ENCODE data around the gene SLMAP. TPM values are rescaled to one million over a fixed set of nuclear protein-coding genes. Genes with fewer than 3 reads are reported as not detected.
A peak's percentile ranks its signal among the peaks of the same experiment; 100 is the strongest.

SLMAP gene
- total and polyA plus RNA-seq, 7 donors: 28.2 to 745 (median 300) TPM

- WGBS, 2 donors: 56 to 76% methylated on average over 4 of the region's 4 CpGs
- no peaks in the 10 kb centered on the region for H3K27me3 ChIP-seq
- no peak for TF ChIP-seq POLR2A (IDR thresholded peaks at IDR 0.05)
- peak in 1 of 4 donors; percentile 9 for TF ChIP-seq POLR2AphosphoS5 (IDR thresholded peaks at IDR 0.05)
- intact Hi-C loops (cut with DNase I): loop anchor here (10.0 kb wide), 1 partner anchor 159 kb away; no protein-coding TSS in a partner anchor
- peak overlapping the region; percentile 86 to 93 (median 88) for H3K27ac ChIP-seq
- H3K36me3 ChIP-seq: peaks cover 0 to 40% (median 9%) of the 10 kb centered on the region in 4 donors
- no peaks in the 10 kb centered on the region for H3K9me3 ChIP-seq
- no peak for DNase-seq
- H3K4me3 ChIP-seq: peak overlapping the region in 2 of 4 donors; percentile 49 to 54
- H3K4me1 ChIP-seq: peaks cover 0 to 77% (median 58%) of the 10 kb centered on the region in 4 donors
Measured at GRCh38 chr3:57896031-57896430, 139.9 kb downstream of the SLMAP start.

DNA sequence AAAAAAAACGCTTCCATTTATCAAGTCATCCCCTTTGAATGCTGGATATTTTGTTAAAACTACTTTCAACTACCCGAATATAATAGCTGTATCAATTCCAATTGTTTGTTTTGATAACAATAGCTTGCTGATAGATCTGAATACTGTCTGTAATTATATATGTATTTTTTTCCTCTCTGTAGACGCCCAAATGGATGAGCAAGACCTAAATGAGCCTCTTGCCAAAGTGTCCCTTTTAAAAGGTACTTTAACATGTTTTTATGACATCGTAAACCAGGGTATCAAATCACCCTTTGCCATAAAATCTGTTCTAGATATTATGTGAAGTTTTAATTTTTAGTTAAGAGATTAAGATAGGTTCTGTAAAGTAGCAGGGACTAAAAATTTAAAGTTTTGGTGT lies 140.6 kb downstream of the SLMAP start:
- WGBS, 2 donors: 20 to 51% methylated on average over 4 of the region's 4 CpGs
- Histone ChIP-seq H3K4me1 (peaks cover 0 to 78% (median 60%) of the 10 kb centered on the region in 4 donors), H3K9me3 (no peaks in the 10 kb centered on the region), H3K27me3 (no peaks in the 10 kb centered on the region), H3K4me3 (peak overlapping the region in 2 of 4 donors; percentile 49 to 54), H3K27ac (peak overlapping the region; percentile 86 to 93 (median 88)), H3K36me3 (peaks cover 0 to 46% (median 12%) of the 10 kb centered on the region in 4 donors)
- DNase-seq: no peak
- intact Hi-C loops (cut with DNase I): loop anchor here (10.0 kb wide), 1 partner anchor 158 kb away; no protein-coding TSS in a partner anchor
- no peak for TF ChIP-seq POLR2AphosphoS5 (IDR thresholded peaks at IDR 0.05)
- no peak for TF ChIP-seq CTCF (IDR thresholded peaks at IDR 0.05)
- TF ChIP-seq EP300 (IDR thresholded peaks at IDR 0.05): no peak
- TF ChIP-seq POLR2A (IDR thresholded peaks at IDR 0.05): no peak

- Histone ChIP-seq H3K27me3 (no peaks in the 10 kb centered on the region), H3K36me3 (peaks cover 0 to 73% (median 23%) of the 10 kb centered on the region in 4 donors), H3K4me3 (peak overlapping the region in 2 of 4 donors; percentile 0 to 12), H3K9me3 (no peaks in the 10 kb centered on the region), H3K4me1 (peaks cover 0 to 81% (median 70%) of the 10 kb centered on the region in 4 donors), H3K27ac (peak overlapping the region; percentile 56 to 93 (median 88))
- TF ChIP-seq POLR2AphosphoS5 (IDR thresholded peaks at IDR 0.05): peak in 1 of 4 donors; percentile 2
- no peak for TF ChIP-seq EP300 (IDR thresholded peaks at IDR 0.05)
- intact Hi-C loops (cut with DNase I): no loop called here
- WGBS, 2 donors: 82 to 88% methylated on average over 2 of the region's 2 CpGs
- no peak for DNase-seq
Measured at GRCh38 chr3:57900786-57901185, 144.7 kb downstream of the SLMAP start.

- TF ChIP-seq POLR2AphosphoS5 (IDR thresholded peaks at IDR 0.05): peak in 3 of 4 donors; percentile 14 to 51 (median 34)
- TF ChIP-seq POLR2A (IDR thresholded peaks at IDR 0.05): no peak
- H3K4me3 ChIP-seq: no peak overlapping the region
- peaks cover 0 to 73% (median 57%) of the 10 kb centered on the region in 4 donors for H3K4me1 ChIP-seq
- H3K27me3 ChIP-seq: no peaks in the 10 kb centered on the region
- no peak for DNase-seq
- peak overlapping the region; percentile 23 to 93 (median 58) for H3K27ac ChIP-seq
- H3K9me3 ChIP-seq: no peaks in the 10 kb centered on the region
- intact Hi-C loops (cut with DNase I): no loop called here
- WGBS, 2 donors: 82 to 93% methylated on average over 3 of the region's 3 CpGs
- peaks cover 0 to 71% (median 17%) of the 10 kb centered on the region in 4 donors for H3K36me3 ChIP-seq
Measured at GRCh38 chr3:57903124-57903890, 147.2 kb downstream of the SLMAP start.

DNA sequence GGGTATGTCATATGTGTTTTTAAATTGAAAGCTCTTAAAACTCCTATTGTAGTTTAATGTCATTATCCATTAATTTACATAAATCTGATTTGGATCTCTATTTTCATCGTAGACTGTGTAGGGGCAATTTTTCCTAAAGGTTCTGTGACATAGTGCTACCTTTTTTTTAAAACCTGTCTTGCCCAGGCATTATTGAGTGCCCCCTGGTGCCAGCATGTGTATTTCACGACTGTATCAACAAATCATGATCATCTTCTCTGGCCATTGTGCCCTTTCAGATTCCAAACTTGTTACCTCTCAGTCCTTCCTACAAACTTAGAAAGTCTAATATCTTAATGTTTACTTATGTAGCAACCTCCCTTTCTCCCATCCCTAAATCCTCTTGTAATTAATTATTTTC lies 154.9 kb downstream of the SLMAP start:
- 54 to 69% methylated on average over 2 of the region's 2 CpGs for WGBS, 2 donors
- TF ChIP-seq CTCF (IDR thresholded peaks at IDR 0.05) (no peak), POLR2AphosphoS5 (IDR thresholded peaks at IDR 0.05) (no peak), POLR2A (IDR thresholded peaks at IDR 0.05) (no peak), EP300 (IDR thresholded peaks at IDR 0.05) (no peak)
- H3K27ac ChIP-seq: peak overlapping the region; percentile 57 to 93 (median 70)
- no peak for DNase-seq
- no peaks in the 10 kb centered on the region for H3K27me3 ChIP-seq
- H3K4me3 ChIP-seq: no peak overlapping the region
- intact Hi-C loops (cut with DNase I): no loop called here
- peaks cover 0 to 78% (median 41%) of the 10 kb centered on the region in 4 donors for H3K4me1 ChIP-seq
- H3K9me3 ChIP-seq: no peaks in the 10 kb centered on the region
- H3K36me3 ChIP-seq: peaks cover 21 to 90% (median 26%) of the 10 kb centered on the region in 4 donors

GRCh38 chr3:57911593-57911992 lies 155.5 kb downstream of the SLMAP start:
- Histone ChIP-seq H3K27ac (peak overlapping the region; percentile 57 to 93 (median 70)), H3K9me3 (no peaks in the 10 kb centered on the region), H3K4me3 (no peak overlapping the region), H3K36me3 (peaks cover 21 to 96% (median 32%) of the 10 kb centered on the region in 4 donors), H3K4me1 (peaks cover 0 to 84% (median 41%) of the 10 kb centered on the region in 4 donors), H3K27me3 (no peaks in the 10 kb centered on the region)
- intact Hi-C loops (cut with DNase I): no loop called here
- DNase-seq: no peak
- TF ChIP-seq POLR2AphosphoS5 (IDR thresholded peaks at IDR 0.05) (no peak), EP300 (IDR thresholded peaks at IDR 0.05) (no peak), POLR2A (IDR thresholded peaks at IDR 0.05) (no peak), CTCF (IDR thresholded peaks at IDR 0.05) (no peak)
- whole genome bisulfite sequencing, 2 donors: 10 to 53% methylated on average over 2 of the region's 2 CpGs

Measured in sigmoid colon (tissue), 7 donors.